Activated CD4-positive, alpha-beta memory T cell treated with anti-CD3 and anti-CD28 coated beads, Interleukin-2, amount 10 ng/mL, durations not matched to agents 7 days and 5 days (primary cell): Measurements from ENCODE around the gene UBALD2. TPM values are rescaled to one million over a fixed set of nuclear protein-coding genes. Genes with fewer than 3 reads are reported as not detected.
"Not testable (repeated sequence)": the region's sequence is repeated elsewhere in the genome, so short reads cannot be mapped to it uniquely, and the experiment has no call there.

Experiments used
- CTCF ChIA-PET: fragments of 350-600 bp; sonication (Branson Sonifier 250); formaldehyde crosslinking; loops from one replicate; lab custom pipeline; 2021; ENCODE audit warnings: antibody characterized with exemption, inconsistent platforms; lab: Charles Lee
- POLR2A ChIA-PET: fragments of 350-600 bp; sonication (Branson Sonifier 250); formaldehyde crosslinking; loops from one replicate; lab custom pipeline; 2021; ENCODE audit warnings: antibody characterized with exemption; lab: Charles Lee
- DNase-seq: peaks from one replicate; pipeline ENCODE4 v3.0.0-alpha.2; 2020
- H3K27ac Mint-ChIP-seq: one replicate; pipeline ENCODE4 v1.8.0; 2021; ENCODE audit warnings: mild to moderate bottlenecking, mixed read lengths
- H3K27me3 Mint-ChIP-seq: one replicate; pipeline ENCODE4 v1.8.0; 2021; ENCODE audit warnings: mixed read lengths
- H3K36me3 Mint-ChIP-seq: one replicate; pipeline ENCODE4 v1.8.0; 2021; ENCODE audit warnings: low read depth, mixed read lengths
- H3K4me1 Mint-ChIP-seq: one replicate; pipeline ENCODE4 v1.8.0; 2021; ENCODE audit warnings: mixed read lengths
- H3K4me3 Mint-ChIP-seq: one replicate; pipeline ENCODE4 v1.8.0; 2021; ENCODE audit warnings: mild to moderate bottlenecking, mixed read lengths
- H3K9me3 Mint-ChIP-seq: one replicate; pipeline ENCODE4 v1.8.0; 2021; ENCODE audit warnings: mixed read lengths
- total RNA-seq, 2 experiments: library from RNA; stranded (reverse); gene quantifications; one replicate each; pipeline ENCODE4 v1.2.3, GENCODE V29; 2021

The UBALD2 gene
- total RNA-seq, 2 experiments from 2014 or later, result 524 to 546 TPM

GRCh38 chr17:76292567-76292966 is 27.4 kb downstream of the UBALD2 start:
- ChIA-PET POLR2A (no interaction called here), CTCF (no interaction called here)

DNA sequence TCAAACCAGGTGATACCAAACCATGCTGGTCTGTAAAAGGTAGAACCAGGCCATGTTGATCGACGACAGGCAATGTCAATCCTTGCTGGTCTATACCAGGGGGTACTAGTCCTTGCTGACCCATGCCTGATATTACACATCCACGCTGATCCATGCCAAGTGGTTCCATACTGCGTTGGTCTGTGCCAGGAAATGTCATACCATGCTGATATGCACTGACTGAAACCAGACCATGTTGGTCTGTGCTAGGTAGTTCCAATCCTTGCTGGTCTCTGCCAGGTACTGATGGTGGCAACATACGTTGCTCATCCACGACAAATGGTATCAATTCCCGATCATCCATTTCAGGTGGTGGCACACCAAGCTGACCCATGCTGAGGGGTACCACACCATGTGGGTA is 28.0 kb downstream of the UBALD2 start:
- Mint-ChIP-seq H3K4me1 (no peaks in the 10 kb centered on the region), H3K4me3 (no peak overlapping the region), H3K27me3 (no peaks in the 10 kb centered on the region), H3K27ac (no peak overlapping the region), H3K36me3 (no peaks in the 10 kb centered on the region), H3K9me3 (no peaks in the 10 kb centered on the region)
- CTCF ChIA-PET, result no interaction called here
- no peak for DNase-seq
- POLR2A ChIA-PET, result no interaction called here

More at GRCh38 chr17:76292567-76292966, 27.4 kb downstream of the UBALD2 start:
- Mint-ChIP-seq H3K4me1 (no peaks in the 10 kb centered on the region), H3K9me3 (no peaks in the 10 kb centered on the region), H3K36me3 (no peaks in the 10 kb centered on the region), H3K27me3 (no peaks in the 10 kb centered on the region), H3K4me3 (no peak overlapping the region), H3K27ac (no peak overlapping the region)
- DNase-seq, result no peak

GRCh38 chr17:76296186-76296585 is 31.0 kb downstream of the UBALD2 start:
- Mint-ChIP-seq H3K27me3 (no peaks in the 10 kb centered on the region), H3K9me3 (no peaks in the 10 kb centered on the region), H3K36me3 (no peaks in the 10 kb centered on the region), H3K4me1 (peaks cover 3% of the 10 kb centered on the region), H3K4me3 (no peak overlapping the region), H3K27ac (no peak overlapping the region)
- CTCF ChIA-PET, result interaction anchor here (0.5 to 1.2 kb wide), 2 partner anchors 13 to 179 kb away, joined by 3 read pairs; no protein-coding TSS in a partner anchor
- POLR2A ChIA-PET, result no interaction called here
- no peak for DNase-seq

GRCh38 chr17:76296889-76297288 is 31.7 kb downstream of the UBALD2 start:
- no peaks in the 10 kb centered on the region for H3K36me3 Mint-ChIP-seq
- H3K4me1 Mint-ChIP-seq, result peaks cover 3% of the 10 kb centered on the region
- H3K27me3 Mint-ChIP-seq, result no peaks in the 10 kb centered on the region
- H3K9me3 Mint-ChIP-seq, result no peaks in the 10 kb centered on the region
- no peak overlapping the region for H3K27ac Mint-ChIP-seq
- DNase-seq, result no peak
- H3K4me3 Mint-ChIP-seq, result no peak overlapping the region
- POLR2A ChIA-PET, result no interaction called here
- CTCF ChIA-PET, result interaction anchor here (0.6 to 3.2 kb wide), 5 partner anchors 9 to 456 kb away, joined by 3 to 17 read pairs (median 3); no protein-coding TSS in a partner anchor

- CTCF ChIA-PET, result interaction anchor here (0.6 to 4.4 kb wide), 8 partner anchors 10 to 283 kb away, joined by 3 to 37 read pairs (median 4); no protein-coding TSS in a partner anchor
- Mint-ChIP-seq H3K4me3 (no peak overlapping the region), H3K9me3 (no peaks in the 10 kb centered on the region), H3K36me3 (no peaks in the 10 kb centered on the region), H3K27me3 (no peaks in the 10 kb centered on the region), H3K27ac (no peak overlapping the region), H3K4me1 (peaks cover 3% of the 10 kb centered on the region)
- POLR2A ChIA-PET, result no interaction called here
- no peak for DNase-seq
Measured at GRCh38 chr17:76297436-76297835, 32.3 kb downstream of the UBALD2 start.

DNA sequence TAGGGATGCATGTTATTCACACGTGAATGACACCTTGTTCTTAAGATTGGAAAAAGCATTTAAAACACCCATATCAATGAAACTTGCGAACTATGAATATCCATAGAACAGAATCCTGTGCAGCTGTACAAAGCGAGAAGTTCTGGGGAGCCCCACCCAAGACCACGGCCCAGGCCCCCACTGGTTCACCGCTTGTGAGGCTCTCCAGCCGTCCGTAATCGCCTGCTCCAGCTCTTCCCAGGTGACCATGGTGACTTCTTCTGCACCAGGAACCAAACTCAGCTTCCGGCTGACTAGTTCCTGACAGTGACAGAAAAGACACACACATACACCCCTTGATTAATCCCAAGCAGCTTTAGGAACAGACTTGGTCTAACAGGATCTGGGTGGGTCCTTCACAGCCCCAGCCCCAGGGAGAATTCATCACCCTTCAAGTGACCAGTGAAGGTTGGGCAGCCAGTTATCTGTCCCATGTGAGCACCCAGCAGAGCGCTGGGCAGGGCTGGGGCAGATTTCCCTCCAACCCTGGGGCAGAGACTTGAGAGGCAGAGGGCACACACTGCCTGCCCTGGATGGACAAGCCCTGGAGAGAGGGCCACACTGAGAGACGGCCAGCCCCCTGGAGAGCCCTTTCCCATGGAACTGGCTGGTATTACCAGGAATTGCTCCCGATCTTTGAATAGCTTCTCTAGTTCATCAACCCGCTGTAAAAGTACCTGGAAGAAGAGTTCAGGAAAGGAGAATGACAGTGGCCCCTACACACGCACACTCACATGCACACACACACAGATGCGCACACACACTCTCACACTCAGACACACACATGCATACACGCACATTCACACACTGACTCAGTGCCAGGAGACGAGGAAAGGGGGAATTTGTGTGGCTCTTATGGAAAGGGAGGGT is 39.3 kb downstream of the UBALD2 start:
- ChIA-PET CTCF (interaction anchor here (0.6 to 8.1 kb wide), 15 partner anchors 9 to 334 kb away, joined by 3 to 111 read pairs (median 4); partner anchors contain the start of genes RHBDF2 and SPHK1), POLR2A (interaction anchor here (1.0 to 1.8 kb wide), 2 partner anchors 81 to 93 kb away, joined by 4 to 9 read pairs; partner anchors contain the start of gene SPHK1)
- Mint-ChIP-seq H3K4me3 (no peak overlapping the region), H3K4me1 (peaks cover 1% of the 10 kb centered on the region), H3K9me3 (no peaks in the 10 kb centered on the region), H3K27me3 (no peaks in the 10 kb centered on the region), H3K27ac (no peak overlapping the region), H3K36me3 (peaks cover 2% of the 10 kb centered on the region)
- no peak for DNase-seq

DNA sequence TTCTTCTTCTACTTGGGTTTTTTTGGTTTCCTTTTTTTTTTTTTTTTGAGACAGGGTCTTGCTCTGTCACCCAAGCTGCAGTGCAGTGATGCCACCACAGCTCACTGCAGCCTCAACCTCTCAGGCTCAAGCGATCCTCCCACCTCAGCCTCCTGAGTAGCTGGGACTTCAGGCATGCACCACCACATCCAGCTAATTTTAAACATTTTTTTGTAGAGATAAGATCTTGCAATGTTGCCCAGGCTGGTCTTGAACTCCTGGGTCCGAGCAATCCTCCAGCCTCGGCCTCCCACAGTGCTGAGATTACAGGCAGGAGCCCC is 39.9 kb downstream of the UBALD2 start:
- H3K27ac Mint-ChIP-seq, DNase-seq, H3K27me3 Mint-ChIP-seq, H3K4me1 Mint-ChIP-seq, H3K36me3 Mint-ChIP-seq, H3K4me3 Mint-ChIP-seq, POLR2A ChIA-PET, H3K9me3 Mint-ChIP-seq: not testable (repeated sequence)
- CTCF ChIA-PET, result interaction anchor here (1.4 to 8.1 kb wide), 4 partner anchors 18 to 196 kb away, joined by 3 to 111 read pairs (median 14); partner anchors contain the start of genes RHBDF2 and SPHK1

GRCh38 chr17:76307299-76307965 is 42.3 kb downstream of the UBALD2 start:
- POLR2A ChIA-PET, result no interaction called here

DNA sequence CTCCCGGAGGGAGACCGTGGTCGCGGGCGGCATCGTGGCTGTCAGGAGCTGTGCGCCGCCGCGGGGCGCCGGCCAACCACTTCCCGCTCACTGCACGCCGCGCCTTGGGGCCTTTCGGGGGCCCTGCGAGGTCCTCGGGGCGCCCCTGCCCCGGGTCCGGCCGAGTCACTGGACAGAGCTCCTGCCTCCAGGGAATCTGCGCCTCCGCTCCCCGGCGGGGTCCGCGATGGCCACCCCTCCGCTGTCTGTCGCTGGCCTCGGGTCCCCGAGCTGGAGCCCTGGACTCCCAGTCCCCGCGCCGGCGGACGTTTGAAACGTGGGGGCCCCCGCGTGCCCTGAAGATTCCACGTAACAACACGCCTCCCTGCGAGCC is 42.8 kb downstream of the UBALD2 start, which contains the start of gene QRICH2:
Gene QRICH2, minus strand, starts transcription at position 311 of the 373 bp plus-strand sequence. Its CDS starts 278 bp downstream, at position 33.
- Mint-ChIP-seq H3K4me1 (peaks cover 1% of the 10 kb centered on the region), H3K36me3 (peaks cover 19% of the 10 kb centered on the region), H3K27ac (no peak within 1 kb of the TSS), H3K4me3 (no peak within 1 kb of the TSS), H3K9me3 (no peaks in the 10 kb centered on the region), H3K27me3 (no peaks in the 10 kb centered on the region)
- POLR2A ChIA-PET, result no interaction called here
- no peak for DNase-seq
- CTCF ChIA-PET, result interaction anchor here (2.4 kb wide), 1 partner anchor 90 kb away, joined by 9 read pairs; no protein-coding TSS in a partner anchor

More at GRCh38 chr17:76307299-76307965, 42.3 kb downstream of the UBALD2 start:
- CTCF ChIA-PET, result interaction anchor here (2.4 kb wide), 1 partner anchor 91 kb away, joined by 9 read pairs; no protein-coding TSS in a partner anchor
- peaks cover 1% of the 10 kb centered on the region for H3K4me1 Mint-ChIP-seq
- DNase-seq, result no peak
- H3K36me3 Mint-ChIP-seq, result peaks cover 15% of the 10 kb centered on the region
- no peak overlapping the region for H3K27ac Mint-ChIP-seq
- H3K9me3 Mint-ChIP-seq, result no peaks in the 10 kb centered on the region
- H3K27me3 Mint-ChIP-seq, result no peaks in the 10 kb centered on the region
- no peak overlapping the region for H3K4me3 Mint-ChIP-seq

DNA sequence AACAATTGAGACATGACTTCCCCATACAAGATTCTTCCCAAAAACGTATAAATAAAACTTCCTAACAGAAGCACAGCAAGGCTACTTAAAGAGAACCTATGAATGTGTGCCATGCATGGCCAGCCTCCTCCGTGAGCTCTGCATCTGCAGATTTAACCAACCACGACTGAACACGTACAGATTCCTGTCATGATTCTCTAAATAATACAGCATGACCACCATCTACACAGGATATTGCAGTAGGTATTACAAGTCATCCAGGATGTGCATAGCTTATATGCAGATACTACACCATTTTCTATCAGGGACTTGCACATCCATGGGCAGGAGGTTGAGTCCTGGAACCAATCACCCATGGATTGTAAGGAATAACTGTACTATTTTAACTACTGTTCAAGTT is 44.3 kb downstream of the UBALD2 start:
- no peak for DNase-seq
- Mint-ChIP-seq H3K27me3 (no peaks in the 10 kb centered on the region), H3K27ac (no peak overlapping the region), H3K4me3 (no peak overlapping the region), H3K4me1 (no peaks in the 10 kb centered on the region), H3K36me3 (peaks cover 28% of the 10 kb centered on the region), H3K9me3 (no peaks in the 10 kb centered on the region)
- ChIA-PET POLR2A (interaction anchor here (1.2 to 1.3 kb wide), 2 partner anchors 23 to 74 kb away, joined by 4 read pairs; no protein-coding TSS in a partner anchor), CTCF (interaction anchor here (1.0 to 2.4 kb wide), 2 partner anchors 8 to 89 kb away, joined by 3 to 9 read pairs; no protein-coding TSS in a partner anchor)

DNA sequence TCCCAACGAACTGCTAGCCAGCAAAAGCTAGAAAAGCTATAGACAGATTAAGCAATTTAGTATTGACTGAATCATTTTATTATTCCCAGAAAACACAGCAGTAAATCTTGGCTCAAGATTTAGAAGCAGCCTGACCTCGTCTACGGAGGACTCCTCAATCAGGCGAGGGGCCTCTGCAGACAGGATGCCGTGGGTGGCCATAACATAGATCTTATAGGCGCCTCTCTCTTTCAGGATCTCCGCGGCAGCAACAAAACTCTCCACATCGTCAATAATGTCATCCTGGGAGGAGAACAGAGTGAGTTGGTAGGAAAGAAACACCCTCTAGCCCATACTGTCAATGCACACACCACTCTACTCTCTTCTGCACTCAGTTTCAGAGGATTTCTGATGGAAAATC is 47.6 kb downstream of the UBALD2 start:
- ChIA-PET CTCF (interaction anchor here (0.8 to 1.7 kb wide), 3 partner anchors 9 to 85 kb away, joined by 3 to 4 read pairs (median 4); partner anchors contain the start of gene SPHK1), POLR2A (no interaction called here)
- no peaks in the 10 kb centered on the region for H3K27me3 Mint-ChIP-seq
- H3K36me3 Mint-ChIP-seq, result peaks cover 39% of the 10 kb centered on the region
- DNase-seq, result no peak
- H3K4me1 Mint-ChIP-seq, result peaks cover 9% of the 10 kb centered on the region
- H3K9me3 Mint-ChIP-seq, result no peaks in the 10 kb centered on the region
- no peak overlapping the region for H3K27ac Mint-ChIP-seq
- H3K4me3 Mint-ChIP-seq, result no peak overlapping the region

GRCh38 chr17:76314392-76315227 is 49.5 kb downstream of the UBALD2 start:
- POLR2A ChIA-PET, result no interaction called here

More at GRCh38 chr17:76314392-76315227, 49.5 kb downstream of the UBALD2 start:
- no peak overlapping the region for H3K4me3 Mint-ChIP-seq
- H3K9me3 Mint-ChIP-seq, result no peaks in the 10 kb centered on the region
- no peaks in the 10 kb centered on the region for H3K27me3 Mint-ChIP-seq
- no peak overlapping the region for H3K27ac Mint-ChIP-seq
- CTCF ChIA-PET, result interaction anchor here (0.7 to 1.7 kb wide), 3 partner anchors 23 to 70 kb away, joined by 3 to 7 read pairs (median 4); partner anchors contain the start of gene SPHK1
- peaks cover 9% of the 10 kb centered on the region for H3K4me1 Mint-ChIP-seq
- peaks cover 37% of the 10 kb centered on the region for H3K36me3 Mint-ChIP-seq
- no peak for DNase-seq
